GM23248 (cell line): ENCODE data around the gene PRR5L. TPM values are rescaled to one million over a fixed set of nuclear protein-coding genes. Genes with fewer than 3 reads are reported as not detected.
A peak's percentile ranks its signal among the peaks of the same experiment; 100 is the strongest.

ENCODE experiments used
- DNase-seq: peaks from one replicate; pipeline ENCODE4 v3.0.0-alpha.2; 2015
- H2AFZ ChIP-seq: fragments of 200-600 bp; sonication (generic); 2 replicates; pipeline ENCODE4 v1.6.1; 2016; ENCODE audit warnings: antibody characterized with exemption
- H3F3A ChIP-seq: fragments of 200-600 bp; sonication (generic); 2 replicates; pipeline ENCODE4 v1.6.1; 2016; ENCODE audit warnings: mild to moderate bottlenecking, antibody characterized with exemption, mixed run types; ENCODE audit not compliant: insufficient read depth
- H3K27ac ChIP-seq: fragments of 200-600 bp; sonication (generic); 2 replicates; pipeline ENCODE4 v1.5.1; 2016; ENCODE audit warnings: mild to moderate bottlenecking
- H3K27me3 ChIP-seq: fragments of 200-600 bp; sonication (generic); replicated peaks from 2 replicates; pipeline ENCODE4 v1.6.1; 2016; ENCODE audit warnings: mild to moderate bottlenecking; ENCODE audit not compliant: insufficient read depth
- H3K36me3 ChIP-seq: fragments of 200-600 bp; sonication (generic); 2 replicates; pipeline ENCODE4 v1.6.1; 2016; ENCODE audit warnings: low read depth, mild to moderate bottlenecking
- H3K4me1 ChIP-seq: fragments of 200-600 bp; sonication (generic); 2 replicates; pipeline ENCODE4 v1.6.1; 2016; ENCODE audit warnings: mild to moderate bottlenecking; ENCODE audit not compliant: insufficient read depth
- H3K4me2 ChIP-seq: fragments of 200-600 bp; sonication (generic); one replicate; pipeline ENCODE4 v1.6.1; 2016; ENCODE audit warnings: mild to moderate bottlenecking; ENCODE audit not compliant: unreplicated experiment
- H3K4me3 ChIP-seq: fragments of 200-600 bp; sonication (generic); 2 replicates; pipeline ENCODE4 v1.5.1; 2016; ENCODE audit warnings: mild to moderate bottlenecking
- H3K79me2 ChIP-seq: fragments of 200-600 bp; sonication (generic); 2 replicates; pipeline ENCODE4 v1.6.1; 2016; ENCODE audit warnings: mild to moderate bottlenecking; ENCODE audit not compliant: insufficient read depth
- H3K9ac ChIP-seq: fragments of 200-600 bp; sonication (generic); 2 replicates; pipeline ENCODE4 v1.6.1; 2016; ENCODE audit warnings: mild to moderate bottlenecking
- H3K9me2 ChIP-seq: fragments of 200-600 bp; sonication (generic); 2 replicates; pipeline ENCODE4 v1.6.1; 2016; ENCODE audit warnings: mixed run types, mild to moderate bottlenecking, moderate library complexity; ENCODE audit not compliant: insufficient read depth
- H3K9me3 ChIP-seq: fragments of 200-600 bp; sonication (generic); one replicate; pipeline ENCODE4 v1.6.1; 2017; ENCODE audit warnings: low read depth
- H4K20me1 ChIP-seq: fragments of 200-600 bp; sonication (generic); 2 replicates; pipeline ENCODE4 v1.6.0; 2016; ENCODE audit not compliant: insufficient read depth
- EZH2 ChIP-seq: fragments of 200-600 bp; sonication (generic); IDR thresholded peaks from 2 replicates; pipeline ENCODE4 v1.6.1; 2018; ENCODE audit warnings: antibody characterized with exemption, mild to moderate bottlenecking; ENCODE audit not compliant: insufficient read depth, poor library complexity, severe bottlenecking
- EZH2phosphoT487 ChIP-seq: fragments of 200-600 bp; sonication (generic); IDR thresholded peaks from 2 replicates; pipeline ENCODE4 v1.6.1; 2018; ENCODE audit warnings: antibody characterized with exemption, moderate library complexity, mild to moderate bottlenecking, low read depth; ENCODE audit not compliant: insufficient read depth
- WGBS, 2 experiments: methylation state at CpG; one replicate each; pipeline ENCODE4 v1.1.6; 2015 to 2017; ENCODE audit warnings: low lambda C conversion rate in 2 of 2, low coverage in 1 of 2; ENCODE audit errors: missing lambda C conversion rate in 2 of 2; 5-methylcytosine and 5-hydroxymethylcytosine counted together
- in situ Hi-C: fragments of 300-500 bp; cut with MboI; formaldehyde crosslinking; loops from 2 replicates; pipeline ENCODE4 v1.15.0; 2020
- polyA plus RNA-seq: library from polyadenylated mRNA; unstranded; fragments of >200 nt; fragmentation: Nextera tagmentation; extraction: Ambion mirVana; gene quantifications from 2 replicates; pipeline ENCODE4 v1.2.1, GENCODE V29; 2016
- total RNA-seq: library from RNA; depleted of rRNA; stranded (reverse); fragments of >200 nt; shearing (Covaris generic); gene quantifications from 2 replicates; pipeline ENCODE4 v1.2.3, GENCODE V29; 2014

Gene PRR5L
- total and polyA plus RNA-seq, 2 experiments from 2014 or later = 9.0 to 29.8 TPM

DNA sequence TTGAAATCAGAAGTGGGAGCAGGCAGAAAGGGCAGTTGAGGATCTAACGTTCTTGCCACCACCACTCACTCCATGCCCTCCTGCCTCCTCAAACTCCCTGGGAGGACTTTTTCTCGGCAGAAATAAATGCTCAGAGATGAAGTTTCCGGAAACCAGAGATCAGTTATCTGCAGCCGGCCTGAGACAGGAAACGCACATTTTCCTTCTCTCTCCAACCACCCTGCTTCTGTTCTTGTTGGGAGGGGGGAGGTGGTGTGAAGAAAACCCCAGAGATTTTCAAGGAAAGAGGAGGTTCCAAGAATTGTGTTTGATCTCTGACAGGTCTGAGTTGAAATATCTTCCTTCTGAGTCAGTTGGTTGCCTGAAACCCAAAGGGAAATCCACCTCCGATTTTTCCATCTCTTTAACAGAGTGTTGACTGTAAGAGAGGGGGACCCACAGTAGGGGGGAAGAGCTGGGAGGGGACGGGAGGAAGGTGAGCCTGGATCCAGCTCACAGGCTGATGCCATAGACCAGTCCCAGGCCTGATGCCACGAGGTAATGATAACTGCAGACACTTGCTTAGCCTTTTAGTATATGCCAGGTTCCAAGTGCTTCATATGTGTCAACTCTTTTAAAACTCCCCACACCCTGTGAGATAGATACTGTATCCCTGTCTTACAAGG is 113.2 kb downstream of the PRR5L start:
- Histone ChIP-seq H3K4me3 (no peak overlapping the region), H3K4me2 (no peak overlapping the region), H3K9me2 (no peaks in the 10 kb centered on the region), H3K4me1 (0 out of 2 replicates have a peak, but pooled peaks cover 5% of the 10 kb centered on the region), H3F3A (no peaks in the 10 kb centered on the region), H2AFZ (no peak overlapping the region), H3K9me3 (no peaks in the 10 kb centered on the region), H3K27me3 (no peaks in the 10 kb centered on the region), H3K27ac (no peak overlapping the region), H4K20me1 (no peaks in the 10 kb centered on the region), H3K79me2 (no peaks in the 10 kb centered on the region), H3K9ac (no peak overlapping the region), H3K36me3 (peaks cover 7% of the 10 kb centered on the region; the same call in 1 of the 2 replicates)
- 88 to 89% methylated on average over 8 of the region's 8 CpGs for WGBS, 2 experiments
- no peak for DNase-seq
- TF ChIP-seq EZH2 (no peak), EZH2phosphoT487 (no peak)
- in situ Hi-C loops = no loop called here

DNA sequence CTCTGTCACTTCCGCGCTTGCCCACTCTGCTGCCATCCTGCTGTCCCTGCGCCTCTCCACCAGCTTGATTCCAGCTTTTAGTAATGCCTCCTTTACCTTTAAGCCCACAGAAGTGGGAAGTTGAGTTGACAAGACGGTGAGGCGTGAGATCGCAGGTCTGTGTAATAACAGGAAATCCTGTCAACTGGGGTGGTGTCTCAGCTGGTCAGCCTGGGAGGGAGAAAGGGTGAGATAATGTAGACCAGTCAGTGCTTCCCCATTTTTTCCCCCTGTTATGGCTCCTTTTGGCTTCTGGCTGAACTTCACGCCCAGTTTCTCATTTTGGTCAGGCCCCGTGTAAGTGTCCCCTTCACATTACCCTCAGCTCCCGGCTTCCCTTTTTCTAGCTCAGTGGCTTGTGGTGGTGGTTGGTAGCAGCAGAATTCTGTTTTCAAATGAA is 115.1 kb downstream of the PRR5L start:
- TF ChIP-seq EZH2phosphoT487 = no peak
- no peak for TF ChIP-seq EZH2
- 88 to 94% methylated on average over 9 of the region's 9 CpGs for WGBS, 2 experiments
- Histone ChIP-seq H3K9me2 (no peaks in the 10 kb centered on the region), H3K9ac (no peak overlapping the region), H3K4me1 (0 out of 2 replicates have a peak, but pooled peaks cover 5% of the 10 kb centered on the region), H2AFZ (no peak overlapping the region), H3K9me3 (no peaks in the 10 kb centered on the region), H3K36me3 (peaks cover 4% of the 10 kb centered on the region; the same call in 1 of the 2 replicates), H3F3A (no peaks in the 10 kb centered on the region), H3K27ac (no peak overlapping the region), H4K20me1 (no peaks in the 10 kb centered on the region), H3K79me2 (no peaks in the 10 kb centered on the region; the same call in 1 of the 2 replicates), H3K4me3 (no peak overlapping the region), H3K4me2 (no peak overlapping the region), H3K27me3 (no peaks in the 10 kb centered on the region)
- in situ Hi-C loops = no loop called here
- no peak for DNase-seq

DNA sequence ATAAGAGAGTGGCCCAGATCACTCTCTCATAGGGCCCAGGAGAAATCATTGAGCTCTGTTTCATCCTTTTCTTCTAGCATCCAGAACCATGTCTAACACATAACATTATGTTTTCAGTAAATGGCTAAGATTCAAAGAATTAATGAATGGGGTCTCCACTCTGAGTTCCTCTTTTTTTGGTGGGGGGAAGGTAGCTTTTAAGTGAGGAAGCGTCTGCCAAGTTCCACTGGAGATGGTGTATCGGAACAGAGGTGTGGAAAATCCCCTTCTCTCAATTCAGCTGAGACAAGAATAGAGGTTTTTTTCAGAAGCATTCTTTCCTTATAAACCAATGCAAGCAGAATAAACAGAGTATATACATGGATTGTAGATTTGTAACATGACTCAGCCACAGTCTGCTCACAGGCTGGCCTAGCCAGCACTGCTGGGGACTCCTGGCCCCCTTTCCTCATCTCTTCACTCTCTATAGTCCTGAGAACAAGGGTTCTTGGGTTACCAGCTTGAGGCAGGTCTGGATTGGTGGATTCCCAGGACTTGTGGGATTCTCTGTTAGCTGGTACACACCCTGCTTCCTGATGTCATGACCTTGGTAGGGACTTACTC is 116.8 kb downstream of the PRR5L start:
- Histone ChIP-seq H3K4me2 (no peak overlapping the region), H3K9me2 (no peaks in the 10 kb centered on the region), H3K4me1 (0 out of 2 replicates have a peak, but pooled peaks cover 5% of the 10 kb centered on the region), H3K9ac (no peak overlapping the region), H3K36me3 (no peaks in the 10 kb centered on the region), H3F3A (no peaks in the 10 kb centered on the region), H3K27ac (no peak overlapping the region), H3K4me3 (no peak overlapping the region), H3K27me3 (no peaks in the 10 kb centered on the region), H3K79me2 (no peaks in the 10 kb centered on the region; the same call in 1 of the 2 replicates), H4K20me1 (no peaks in the 10 kb centered on the region), H3K9me3 (no peaks in the 10 kb centered on the region), H2AFZ (no peak overlapping the region)
- in situ Hi-C loops = no loop called here
- TF ChIP-seq EZH2phosphoT487 = no peak
- TF ChIP-seq EZH2 = no peak
- WGBS, 2 experiments = 96 to 97% methylated on average over 2 of the region's 2 CpGs
- peak; percentile 27 for DNase-seq

DNA sequence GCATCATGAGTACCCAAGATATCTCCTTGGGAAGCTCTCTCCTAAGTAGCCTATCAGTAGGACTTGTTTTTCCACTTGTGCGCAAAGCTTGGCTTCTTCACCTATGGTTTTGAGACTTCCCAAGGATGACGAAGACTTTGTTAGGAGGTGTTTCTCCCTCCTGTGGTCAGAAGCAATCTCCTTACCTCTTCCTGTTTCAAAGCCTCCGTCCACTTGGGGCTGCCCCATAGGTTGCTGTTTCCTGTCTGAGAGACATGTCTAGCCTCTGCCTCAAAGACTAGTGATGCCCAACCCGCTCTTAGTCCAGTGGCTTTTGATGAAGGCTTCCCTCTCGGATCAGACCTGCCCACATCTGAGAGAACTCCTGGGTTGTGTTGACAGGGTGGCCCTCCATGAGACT is 121.1 kb downstream of the PRR5L start:
- in situ Hi-C loops = no loop called here
- H3K27ac ChIP-seq = no peak overlapping the region
- peaks cover 29% of the 10 kb centered on the region for H3F3A ChIP-seq
- TF ChIP-seq EZH2 (no peak), EZH2phosphoT487 (no peak)
- peaks cover 4% of the 10 kb centered on the region; the same call in 1 of the 2 replicates for H3K36me3 ChIP-seq
- H3K4me3 ChIP-seq = no peak overlapping the region
- no peak overlapping the region for H3K4me2 ChIP-seq
- 94 to 96% methylated on average over 5 of the region's 5 CpGs for WGBS, 2 experiments
- no peaks in the 10 kb centered on the region for H3K27me3 ChIP-seq
- no peaks in the 10 kb centered on the region for H3K9me3 ChIP-seq
- DNase-seq = no peak
- H3K9ac ChIP-seq = no peak overlapping the region
- H4K20me1 ChIP-seq = no peaks in the 10 kb centered on the region
- H3K9me2 ChIP-seq = no peaks in the 10 kb centered on the region
- no peaks in the 10 kb centered on the region; the same call in 1 of the 2 replicates for H3K79me2 ChIP-seq
- peaks cover 29% of the 10 kb centered on the region for H3K4me1 ChIP-seq
- H2AFZ ChIP-seq = no peak overlapping the region
